ENCODE data around the gene GPR156. TPM values are rescaled to one million over a fixed set of nuclear protein-coding genes. Genes with fewer than 3 reads are reported as not detected.

Gene GPR156
- total RNA-seq, 1 donor, result 0.90 TPM

- TF ChIP-seq CTCF (IDR thresholded peaks at IDR 0.05; ENCODE audit: insufficient read depth, low read length), result no peak
- DNase-seq (ENCODE audit: low read depth), result peak; percentile 32
- no peak overlapping the region for H3K4me3 ChIP-seq (ENCODE audit: low read depth, low read length)
Measured at GRCh38 chr3:120214176-120214575, 70.8 kb downstream of the GPR156 start.

GRCh38 chr3:120212505-120212904 lies 72.5 kb downstream of the GPR156 start:
- no peak for DNase-seq (ENCODE audit: low read depth)
- H3K4me3 ChIP-seq (ENCODE audit: low read depth, low read length), result no peak overlapping the region
- no peak for TF ChIP-seq CTCF (IDR thresholded peaks at IDR 0.05; ENCODE audit: insufficient read depth, low read length)

GRCh38 chr3:120209425-120209824 lies 75.6 kb downstream of the GPR156 start:
- no peak for TF ChIP-seq CTCF (IDR thresholded peaks at IDR 0.05; ENCODE audit: insufficient read depth, low read length)
- DNase-seq (ENCODE audit: low read depth), result no peak
- no peak overlapping the region for H3K4me3 ChIP-seq (ENCODE audit: low read depth, low read length)

GRCh38 chr3:120204338-120204737 lies 80.7 kb downstream of the GPR156 start:
- TF ChIP-seq CTCF (IDR thresholded peaks at IDR 0.05; ENCODE audit: insufficient read depth, low read length), result no peak
- no peak for DNase-seq (ENCODE audit: low read depth)
- no peak overlapping the region for H3K4me3 ChIP-seq (ENCODE audit: low read depth, low read length)

- peak; percentile 52 for DNase-seq (ENCODE audit: low read depth)
- no peak overlapping the region for H3K4me3 ChIP-seq (ENCODE audit: low read depth, low read length)
- no peak for TF ChIP-seq CTCF (IDR thresholded peaks at IDR 0.05; ENCODE audit: insufficient read depth, low read length)
Measured at GRCh38 chr3:120203621-120204020, 81.4 kb downstream of the GPR156 start.

- no peak for TF ChIP-seq CTCF (IDR thresholded peaks at IDR 0.05; ENCODE audit: insufficient read depth, low read length)
- H3K4me3 ChIP-seq (ENCODE audit: low read depth, low read length), result no peak overlapping the region
- peak; percentile 93 for DNase-seq (ENCODE audit: low read depth)
Measured at GRCh38 chr3:120203016-120203415, 82.0 kb downstream of the GPR156 start.

GRCh38 chr3:120202363-120202762 lies 82.7 kb downstream of the GPR156 start:
- TF ChIP-seq CTCF (IDR thresholded peaks at IDR 0.05; ENCODE audit: insufficient read depth, low read length), result no peak
- DNase-seq (ENCODE audit: low read depth), result no peak
- no peak overlapping the region for H3K4me3 ChIP-seq (ENCODE audit: low read depth, low read length)
